ENCODE measurements around the gene PAX5. TPM values are rescaled to one million over a fixed set of nuclear protein-coding genes. Genes with fewer than 3 reads are reported as not detected.

PAX5 gene
- total RNA-seq, 1 donor from 2014 or later, result 0.39 TPM

DNA sequence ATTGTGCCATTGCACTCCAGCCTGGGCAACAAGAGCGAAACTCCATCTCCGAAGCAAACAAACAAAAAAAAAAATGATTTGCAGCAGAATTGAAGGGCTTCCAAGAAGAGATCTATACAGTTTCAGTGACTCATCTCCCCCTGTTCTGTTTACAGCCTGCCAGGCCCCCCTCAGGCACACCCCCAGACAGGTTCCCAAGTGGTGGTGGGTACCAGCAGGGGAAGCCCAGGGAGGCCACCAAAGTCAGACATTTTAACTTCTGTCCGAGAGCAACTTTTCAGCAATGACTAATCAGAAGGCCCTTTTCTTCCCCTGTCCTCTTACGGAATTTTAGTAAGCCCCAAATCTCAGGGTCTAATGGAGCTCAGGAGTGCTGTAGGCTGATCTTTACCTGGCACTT, 98.7 kb downstream of the PAX5 start:
- no peaks in the 10 kb centered on the region for H3K36me3 Mint-ChIP-seq (ENCODE audit: low read depth)
- H3K27me3 Mint-ChIP-seq (ENCODE audit: insufficient read depth), result peaks cover 16% of the 10 kb centered on the region
- DNase-seq (ENCODE audit: low spot score), result no peak
- peaks cover 9% of the 10 kb centered on the region for H3K4me1 Mint-ChIP-seq (ENCODE audit: low read depth)
- no peak overlapping the region for H3K4me3 Mint-ChIP-seq
- peaks cover 5% of the 10 kb centered on the region for H3K9me3 Mint-ChIP-seq
- peak overlapping the region; percentile 23 for H3K27ac Mint-ChIP-seq
- intact Hi-C loops (cut with micrococcal nuclease), result no loop called here

GRCh38 chr9:36934478-36935065, 99.5 kb downstream of the PAX5 start:
- Mint-ChIP-seq H3K4me1 (ENCODE audit: low read depth) (peaks cover 13% of the 10 kb centered on the region), H3K4me3 (no peak overlapping the region), H3K9me3 (peaks cover 5% of the 10 kb centered on the region), H3K27me3 (ENCODE audit: insufficient read depth) (peaks cover 16% of the 10 kb centered on the region), H3K27ac (no peak overlapping the region), H3K36me3 (ENCODE audit: low read depth) (no peaks in the 10 kb centered on the region)
- intact Hi-C loops (cut with micrococcal nuclease), result no loop called here
- no peak for DNase-seq (ENCODE audit: low spot score)

DNA sequence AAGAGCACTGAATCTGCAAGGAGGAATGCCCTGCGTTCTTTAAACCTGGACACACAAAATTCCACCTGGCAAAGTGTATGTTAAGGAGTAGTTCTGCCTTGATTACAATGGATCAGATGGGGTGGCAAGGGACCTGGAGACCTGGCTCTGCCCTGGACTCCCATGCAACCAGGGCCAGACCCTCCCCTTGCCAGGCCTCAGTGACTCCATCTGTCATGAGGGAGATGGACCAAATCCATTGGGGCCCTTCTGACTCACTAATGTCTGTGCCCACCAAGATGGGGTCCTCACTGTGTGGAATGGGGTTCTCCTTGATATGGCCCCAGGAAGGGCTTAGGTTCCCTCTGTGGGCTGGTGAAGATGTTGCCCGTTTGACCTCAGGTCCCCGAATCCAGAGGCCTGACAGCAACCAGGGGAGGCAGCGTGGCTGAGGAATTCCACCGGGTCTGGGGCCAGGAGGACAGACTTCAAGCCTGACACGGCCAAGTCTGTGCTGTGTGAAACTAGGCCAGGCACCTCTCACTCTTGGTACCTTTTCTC, 100.3 kb downstream of the PAX5 start:
- Mint-ChIP-seq H3K9me3 (peaks cover 5% of the 10 kb centered on the region), H3K27ac (no peak overlapping the region), H3K4me3 (no peak overlapping the region), H3K36me3 (ENCODE audit: low read depth) (peaks cover 1% of the 10 kb centered on the region), H3K27me3 (ENCODE audit: insufficient read depth) (peaks cover 10% of the 10 kb centered on the region), H3K4me1 (ENCODE audit: low read depth) (peaks cover 22% of the 10 kb centered on the region)
- no peak for DNase-seq (ENCODE audit: low spot score)
- intact Hi-C loops (cut with micrococcal nuclease), result no loop called here

- H3K27me3 Mint-ChIP-seq (ENCODE audit: insufficient read depth), result peaks cover 2% of the 10 kb centered on the region
- H3K4me1 Mint-ChIP-seq (ENCODE audit: low read depth), result peaks cover 30% of the 10 kb centered on the region
Observed at GRCh38 chr9:36932198-36932597, 101.9 kb downstream of the PAX5 start.

GRCh38 chr9:36930941-36931340, 103.1 kb downstream of the PAX5 start:
- DNase-seq (ENCODE audit: low spot score), result no peak
- intact Hi-C loops (cut with micrococcal nuclease), result no loop called here
- Mint-ChIP-seq H3K9me3 (peaks cover 5% of the 10 kb centered on the region), H3K4me3 (no peak overlapping the region), H3K27me3 (ENCODE audit: insufficient read depth) (peaks cover 2% of the 10 kb centered on the region), H3K27ac (no peak overlapping the region), H3K4me1 (ENCODE audit: low read depth) (peaks cover 39% of the 10 kb centered on the region), H3K36me3 (ENCODE audit: low read depth) (peaks cover 1% of the 10 kb centered on the region)

More at GRCh38 chr9:36932198-36932597, 101.9 kb downstream of the PAX5 start:
- no peak overlapping the region for H3K4me3 Mint-ChIP-seq
- no peak for DNase-seq (ENCODE audit: low spot score)
- peaks cover 5% of the 10 kb centered on the region for H3K9me3 Mint-ChIP-seq
- peaks cover 1% of the 10 kb centered on the region for H3K36me3 Mint-ChIP-seq (ENCODE audit: low read depth)
- no peak overlapping the region for H3K27ac Mint-ChIP-seq
- intact Hi-C loops (cut with micrococcal nuclease), result no loop called here

DNA sequence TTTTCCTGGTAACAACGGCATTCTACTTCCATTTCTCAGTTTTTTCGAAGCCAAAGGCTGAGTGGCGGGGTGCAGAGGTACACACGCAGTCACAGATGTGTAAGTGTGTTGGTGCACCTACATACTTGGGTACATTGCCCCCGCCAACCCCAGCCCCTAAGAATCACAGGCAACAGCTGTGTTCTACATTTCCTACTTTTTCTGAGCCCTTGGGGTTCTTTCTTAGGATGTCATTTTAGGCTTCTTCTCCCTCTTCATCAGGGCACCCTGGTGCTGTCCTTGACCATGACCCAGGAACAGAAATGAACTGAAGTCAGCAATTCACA, 104.8 kb downstream of the PAX5 start:
- intact Hi-C loops (cut with micrococcal nuclease), result loop anchor here (2.0 to 5.0 kb wide), 2 partner anchors 57 to 271 kb away; no protein-coding TSS in a partner anchor
- Mint-ChIP-seq H3K27me3 (ENCODE audit: insufficient read depth) (peaks cover 2% of the 10 kb centered on the region), H3K4me3 (no peak overlapping the region), H3K9me3 (peaks cover 5% of the 10 kb centered on the region), H3K4me1 (ENCODE audit: low read depth) (peaks cover 45% of the 10 kb centered on the region), H3K36me3 (ENCODE audit: low read depth) (peaks cover 1% of the 10 kb centered on the region), H3K27ac (peak overlapping the region; percentile 86)
- no peak for DNase-seq (ENCODE audit: low spot score)

GRCh38 chr9:36928670-36929349, 105.3 kb downstream of the PAX5 start:
- Mint-ChIP-seq H3K27ac (peak overlapping the region; percentile 86), H3K9me3 (peaks cover 5% of the 10 kb centered on the region), H3K4me3 (peak overlapping the region; percentile 42), H3K4me1 (ENCODE audit: low read depth) (peaks cover 50% of the 10 kb centered on the region), H3K36me3 (ENCODE audit: low read depth) (peaks cover 1% of the 10 kb centered on the region), H3K27me3 (ENCODE audit: insufficient read depth) (peaks cover 2% of the 10 kb centered on the region)
- DNase-seq (ENCODE audit: low spot score), result peak; percentile 37
- intact Hi-C loops (cut with micrococcal nuclease), result loop anchor here (1.0 to 5.0 kb wide), 3 partner anchors 57 to 471 kb away; no protein-coding TSS in a partner anchor

DNA sequence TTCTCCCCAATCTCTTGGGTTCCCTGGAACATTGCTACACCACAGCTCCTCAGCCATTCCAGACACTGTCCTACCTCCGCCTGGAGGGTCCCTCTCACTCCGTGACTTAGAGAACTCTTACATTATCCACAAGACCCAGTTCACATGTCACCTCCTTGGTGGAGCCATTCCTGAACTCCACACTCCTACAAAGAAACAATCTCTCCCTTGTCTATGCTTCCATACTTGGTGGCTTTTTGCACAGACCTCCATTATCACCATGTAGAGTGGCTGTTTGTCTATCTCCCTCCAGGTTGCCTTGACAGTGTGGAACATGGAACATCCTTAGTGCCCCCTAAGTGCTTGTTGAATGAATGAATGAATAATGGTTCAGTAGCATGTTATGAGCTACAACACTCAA, 105.9 kb downstream of the PAX5 start:
- Mint-ChIP-seq H3K27ac (peak overlapping the region; percentile 86), H3K9me3 (peaks cover 5% of the 10 kb centered on the region), H3K4me3 (no peak overlapping the region), H3K4me1 (ENCODE audit: low read depth) (peaks cover 56% of the 10 kb centered on the region), H3K27me3 (ENCODE audit: insufficient read depth) (peaks cover 2% of the 10 kb centered on the region), H3K36me3 (ENCODE audit: low read depth) (peaks cover 1% of the 10 kb centered on the region)
- DNase-seq (ENCODE audit: low spot score), result no peak
- intact Hi-C loops (cut with micrococcal nuclease), result loop anchor here (1.0 to 5.0 kb wide), 3 partner anchors 56 to 470 kb away; no protein-coding TSS in a partner anchor

GRCh38 chr9:36924757-36925432, 109.2 kb downstream of the PAX5 start:
- intact Hi-C loops (cut with micrococcal nuclease), result loop anchor here (2.0 to 5.0 kb wide), 3 partner anchors 53 to 378 kb away; no protein-coding TSS in a partner anchor
- H3K27ac Mint-ChIP-seq, result peak overlapping the region; percentile 77
- H3K4me1 Mint-ChIP-seq (ENCODE audit: low read depth), result peaks cover 66% of the 10 kb centered on the region
- H3K36me3 Mint-ChIP-seq (ENCODE audit: low read depth), result peaks cover 1% of the 10 kb centered on the region
- H3K4me3 Mint-ChIP-seq, result no peak overlapping the region
- DNase-seq (ENCODE audit: low spot score), result no peak
- H3K27me3 Mint-ChIP-seq (ENCODE audit: insufficient read depth), result no peaks in the 10 kb centered on the region
- no peaks in the 10 kb centered on the region for H3K9me3 Mint-ChIP-seq

- peak; percentile 12 for DNase-seq (ENCODE audit: low spot score)
- peak overlapping the region; percentile 77 for H3K27ac Mint-ChIP-seq
- H3K27me3 Mint-ChIP-seq (ENCODE audit: insufficient read depth), result no peaks in the 10 kb centered on the region
- peaks cover 58% of the 10 kb centered on the region for H3K4me1 Mint-ChIP-seq (ENCODE audit: low read depth)
- intact Hi-C loops (cut with micrococcal nuclease), result loop anchor here (2.0 kb wide), 2 partner anchors 67 to 379 kb away; no protein-coding TSS in a partner anchor
- peaks cover 1% of the 10 kb centered on the region for H3K36me3 Mint-ChIP-seq (ENCODE audit: low read depth)
- no peaks in the 10 kb centered on the region for H3K9me3 Mint-ChIP-seq
- no peak overlapping the region for H3K4me3 Mint-ChIP-seq
Observed at GRCh38 chr9:36924071-36924470, 110.0 kb downstream of the PAX5 start.

DNA sequence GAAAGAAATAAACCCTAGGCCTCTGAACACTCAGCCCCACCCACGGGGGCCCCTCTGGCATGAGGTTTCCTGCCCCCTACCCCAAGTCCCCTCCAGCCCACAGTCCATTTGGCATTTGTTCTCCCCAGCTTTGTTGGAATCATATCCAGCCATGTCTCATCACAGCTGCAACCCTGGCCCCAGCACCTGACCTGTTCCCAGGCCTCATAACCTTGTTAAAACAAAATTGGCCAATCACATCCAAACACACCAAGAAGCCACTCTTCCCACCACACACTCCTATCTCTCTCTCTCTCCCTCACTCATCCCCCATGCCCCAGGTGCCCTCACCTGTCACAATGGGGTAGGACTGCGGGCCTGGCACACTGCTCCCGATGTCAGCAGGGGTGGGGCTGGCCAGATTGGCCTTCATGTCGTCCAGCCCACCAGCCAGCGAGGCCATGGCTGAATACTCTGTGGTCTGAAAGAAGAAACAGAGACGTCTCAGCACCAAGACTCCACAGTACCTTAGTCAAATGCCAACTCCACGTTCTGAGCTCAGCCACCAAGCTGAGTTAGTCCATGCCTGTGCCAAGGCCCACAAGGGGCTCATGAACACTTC, 110.9 kb downstream of the PAX5 start:
- H3K27me3 Mint-ChIP-seq (ENCODE audit: insufficient read depth), result no peaks in the 10 kb centered on the region
- no peak overlapping the region for H3K27ac Mint-ChIP-seq
- intact Hi-C loops (cut with micrococcal nuclease), result no loop called here
- peaks cover 48% of the 10 kb centered on the region for H3K4me1 Mint-ChIP-seq (ENCODE audit: low read depth)
- no peak for DNase-seq (ENCODE audit: low spot score)
- no peak overlapping the region for H3K4me3 Mint-ChIP-seq
- no peaks in the 10 kb centered on the region for H3K36me3 Mint-ChIP-seq (ENCODE audit: low read depth)
- H3K9me3 Mint-ChIP-seq, result no peaks in the 10 kb centered on the region

DNA sequence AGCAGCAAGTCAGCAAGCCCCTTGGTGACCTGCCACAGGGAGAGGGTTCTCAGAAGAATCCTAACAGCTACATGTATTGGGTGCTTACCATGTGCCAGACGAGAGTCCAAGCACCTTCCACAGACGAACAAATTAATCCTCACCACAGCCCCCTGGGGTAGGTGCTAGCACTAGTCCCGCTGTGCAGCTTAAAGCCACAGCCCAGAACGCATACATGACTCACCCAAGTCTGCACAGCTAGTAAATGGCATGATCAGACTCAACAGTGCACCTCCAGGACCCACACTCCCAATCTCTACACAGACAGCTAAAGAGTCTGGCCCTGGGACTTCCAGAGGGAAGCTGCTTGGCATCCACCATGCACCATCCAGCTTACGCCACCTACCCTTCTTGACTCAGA, 111.5 kb downstream of the PAX5 start:
- intact Hi-C loops (cut with micrococcal nuclease), result no loop called here
- Mint-ChIP-seq H3K36me3 (ENCODE audit: low read depth) (no peaks in the 10 kb centered on the region), H3K9me3 (peaks cover 3% of the 10 kb centered on the region), H3K4me3 (no peak overlapping the region), H3K27me3 (ENCODE audit: insufficient read depth) (no peaks in the 10 kb centered on the region), H3K4me1 (ENCODE audit: low read depth) (peaks cover 46% of the 10 kb centered on the region), H3K27ac (no peak overlapping the region)
- no peak for DNase-seq (ENCODE audit: low spot score)

Measured in activated T-helper 1 cell treated with anti-CD3 and anti-CD28 coated beads, Interleukin-12 subunit alpha, Interleukin-12 subunit beta, Interleukin-2, Interleukin-4 antibody, amounts not matched to agents 30 ng/mL and 10 ng/mL and 1 ng/mL, durations not matched to agents 14 hours and 24 hours and 36 hours (primary cell).